GM04503 (cell line): ENCODE results near the gene SULT1C2.
"Not testable (repeated sequence)": the region's sequence is repeated elsewhere in the genome, so short reads cannot be mapped to it uniquely, and the experiment has no call there.

Experiments
- DNase-seq: peaks from one replicate; pipeline ENCODE4 v3.0.0-alpha.2; 2012; ENCODE audit warnings: low read depth

SULT1C2 gene

DNA sequence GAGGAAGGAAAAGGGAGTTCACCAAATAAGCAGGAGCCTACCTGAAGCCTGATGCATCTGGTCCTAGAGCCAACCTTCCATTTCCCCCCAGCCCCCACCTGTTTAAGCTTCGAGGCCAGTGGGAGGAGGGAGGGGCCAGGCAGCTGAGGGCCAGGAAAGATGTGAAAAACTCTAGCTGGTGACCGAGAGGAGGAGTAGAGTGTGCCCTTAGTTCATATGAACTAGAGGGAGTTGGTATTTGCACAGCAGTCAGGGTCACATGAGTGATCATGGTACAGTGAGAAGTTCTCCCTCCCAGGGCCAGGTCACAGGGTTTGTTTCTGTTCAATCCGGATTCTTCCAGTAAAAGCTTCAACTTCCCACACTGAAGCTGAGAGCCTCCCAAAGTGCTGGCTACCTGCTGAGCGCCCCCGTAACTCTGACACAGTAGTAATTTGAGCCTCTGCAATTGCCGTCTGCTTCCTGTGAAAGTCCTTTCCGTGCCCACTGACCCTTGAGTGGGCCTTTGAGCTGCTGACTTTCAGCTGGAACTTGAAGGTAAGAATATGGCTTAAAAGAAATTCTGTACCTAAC is at the start of gene SULT1C2:
SULT1C2 (plus strand) TSS at position 362 of the 573 bp plus-strand sequence. CDS start 4,773 bp downstream, outside the sequence.
- no peak for DNase-seq

DNA sequence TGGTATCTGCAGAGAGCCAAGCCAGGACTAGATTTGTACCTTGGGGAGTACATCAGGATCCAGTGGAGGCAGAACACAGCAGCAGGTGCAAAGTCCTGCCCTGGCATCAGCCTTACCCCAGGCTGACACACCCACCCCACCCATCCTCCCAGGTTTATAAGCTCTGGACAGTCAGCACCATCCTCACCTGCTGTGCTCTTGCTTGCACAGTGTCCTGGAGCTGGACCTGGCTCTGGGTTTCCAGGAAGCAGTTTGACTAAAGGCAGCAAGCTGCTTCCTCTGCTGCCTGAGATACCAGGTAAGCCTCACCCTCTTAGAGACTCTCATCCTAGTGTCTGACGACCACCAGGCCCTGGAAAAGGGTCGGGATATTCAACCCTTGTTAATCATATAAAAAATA is 48.9 kb upstream of the SULT1C2 start, which contains the start of gene SULT1C3:
SULT1C3 (plus strand) TSS at position 183 of the 400 bp plus-strand sequence. CDS start 7,227 bp downstream, outside the sequence.
- no peak for DNase-seq

DNA sequence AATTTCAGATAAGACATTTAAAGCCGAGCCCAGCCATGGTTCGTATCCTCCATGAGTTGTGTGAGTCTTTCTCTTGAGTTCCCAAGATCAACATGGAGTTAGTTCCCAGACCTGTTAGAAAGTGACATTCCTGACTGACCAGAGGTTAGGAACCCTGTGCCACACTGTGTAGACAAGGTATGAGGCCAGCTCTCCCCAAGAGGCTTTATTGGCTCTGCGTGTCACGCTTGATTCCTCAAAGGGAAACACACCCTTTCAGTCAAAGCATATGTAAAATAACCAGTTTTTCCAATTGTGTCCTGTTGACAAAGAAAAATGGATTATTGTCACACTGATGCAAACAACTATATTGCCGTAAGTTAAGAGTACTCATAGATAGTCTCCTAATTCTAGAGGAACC is 47.7 kb upstream of the SULT1C2 start:
- DNase-seq = no peak

DNA sequence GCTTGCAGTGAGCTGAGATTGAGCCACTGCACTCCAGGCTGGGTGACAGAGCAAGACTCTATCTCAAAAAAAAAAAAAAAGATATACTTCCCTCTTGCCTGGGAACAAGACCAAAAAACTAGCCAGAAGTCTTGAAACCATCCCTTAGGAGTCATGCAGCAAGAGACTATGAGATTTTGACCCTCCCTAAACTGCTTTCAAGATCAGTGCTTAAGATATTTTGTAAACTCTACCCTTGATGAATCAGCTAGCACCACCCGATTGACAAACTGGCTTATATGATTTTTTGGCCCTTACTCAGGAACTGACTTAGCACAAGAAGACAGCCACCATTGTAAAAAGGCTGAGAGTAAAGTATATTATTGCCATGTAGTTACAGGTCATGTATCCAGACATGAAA is 45.1 kb upstream of the SULT1C2 start:
- no peak for DNase-seq

DNA sequence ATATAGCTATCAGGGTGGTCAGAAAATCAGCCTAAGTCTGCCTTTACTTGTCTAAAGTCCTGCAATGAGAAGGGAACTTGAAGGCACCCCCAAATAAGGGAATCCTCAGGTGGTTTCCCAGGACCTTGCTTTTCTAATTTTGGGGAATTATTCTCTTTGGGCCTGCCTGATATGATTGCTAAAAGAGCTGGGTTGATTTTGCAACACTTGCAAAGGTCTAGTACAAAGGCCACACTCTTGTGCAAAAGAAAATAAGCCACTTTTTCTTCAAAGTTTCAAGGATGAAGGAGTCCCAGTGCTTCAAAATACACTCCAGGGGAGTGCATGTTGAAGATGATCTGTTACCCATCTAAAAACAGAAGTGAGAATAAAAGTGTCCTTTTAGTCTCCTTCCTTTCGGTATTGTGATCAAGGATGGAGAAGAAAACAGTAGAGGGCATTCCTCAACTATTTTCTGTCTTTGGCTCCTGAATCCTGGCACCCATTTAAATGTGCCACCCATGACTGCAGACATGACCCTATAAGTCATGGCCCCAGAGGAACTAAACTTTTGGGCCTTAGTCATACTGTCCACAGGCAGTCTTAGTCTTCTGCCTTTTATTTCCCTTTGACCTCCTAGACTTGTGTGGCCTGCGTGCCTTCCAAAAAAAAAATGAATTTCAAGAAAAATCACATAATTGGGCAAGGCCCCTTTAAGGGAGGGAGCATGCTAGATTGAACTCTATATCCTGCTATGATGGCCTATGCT is 43.9 kb upstream of the SULT1C2 start:
- no peak for DNase-seq

DNA sequence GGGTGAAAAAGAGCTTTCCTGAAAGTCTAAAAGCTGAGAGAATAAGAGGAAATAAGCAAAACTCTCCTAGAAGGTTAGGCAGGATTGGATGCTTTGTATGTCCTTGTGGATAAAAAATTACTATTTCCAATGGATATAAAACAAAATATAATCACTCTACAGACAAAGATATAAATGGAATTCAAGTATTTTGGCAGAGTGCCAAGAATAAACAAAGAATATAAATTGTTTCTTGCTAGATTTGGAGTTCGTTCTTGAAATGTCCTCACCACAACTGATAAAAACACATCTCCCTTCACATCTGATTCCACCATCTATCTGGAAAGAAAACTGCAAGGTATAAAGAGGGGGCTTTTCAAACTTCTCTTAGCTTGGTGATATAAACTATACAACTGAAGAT is 35.6 kb upstream of the SULT1C2 start:
- no peak for DNase-seq

DNA sequence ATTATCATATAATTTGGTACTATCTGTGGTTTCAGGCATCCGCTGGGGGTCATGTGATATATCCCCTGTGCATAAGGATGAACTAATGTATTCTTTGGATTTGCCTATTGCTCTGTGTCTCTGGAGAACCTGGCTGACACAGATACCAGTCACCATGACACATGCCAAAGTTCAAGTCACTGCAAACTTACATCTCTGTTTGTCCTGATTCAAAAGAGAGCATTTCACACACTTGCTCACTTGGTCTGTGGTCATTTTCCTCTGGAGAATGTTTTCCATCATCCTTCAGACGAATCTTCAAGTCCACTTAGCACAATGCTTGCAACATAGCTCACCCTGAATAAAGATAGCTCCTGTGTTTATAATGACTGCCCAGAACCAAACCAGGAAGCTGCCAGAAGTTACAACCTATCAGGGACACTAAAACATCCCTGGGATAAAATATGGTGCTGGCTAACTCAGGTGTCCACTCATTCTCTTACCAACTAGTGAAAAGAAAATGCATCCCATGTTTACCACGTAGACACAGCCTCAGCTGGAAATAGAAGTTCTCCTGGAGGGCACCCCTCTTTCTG is 30.9 kb upstream of the SULT1C2 start:
- DNase-seq = no peak

DNA sequence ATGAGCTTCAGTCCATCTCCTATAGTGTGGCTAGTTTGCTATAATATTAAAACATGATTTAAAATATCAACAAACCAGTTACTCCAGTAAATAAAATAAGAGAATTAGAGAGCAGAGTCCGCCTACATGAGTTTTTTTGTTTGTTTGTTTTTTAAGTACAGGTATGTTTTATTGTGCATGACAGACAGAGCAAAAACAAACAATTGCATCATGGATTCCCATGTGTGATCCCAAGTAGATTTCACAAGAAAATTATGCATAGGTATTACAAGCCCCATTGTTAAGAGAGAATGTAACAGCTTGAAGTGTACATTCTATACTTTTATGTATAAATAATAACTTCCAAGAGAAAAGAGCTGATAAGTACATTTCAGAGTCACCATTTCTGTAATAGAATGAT is 27.9 kb upstream of the SULT1C2 start:
- no peak for DNase-seq

DNA sequence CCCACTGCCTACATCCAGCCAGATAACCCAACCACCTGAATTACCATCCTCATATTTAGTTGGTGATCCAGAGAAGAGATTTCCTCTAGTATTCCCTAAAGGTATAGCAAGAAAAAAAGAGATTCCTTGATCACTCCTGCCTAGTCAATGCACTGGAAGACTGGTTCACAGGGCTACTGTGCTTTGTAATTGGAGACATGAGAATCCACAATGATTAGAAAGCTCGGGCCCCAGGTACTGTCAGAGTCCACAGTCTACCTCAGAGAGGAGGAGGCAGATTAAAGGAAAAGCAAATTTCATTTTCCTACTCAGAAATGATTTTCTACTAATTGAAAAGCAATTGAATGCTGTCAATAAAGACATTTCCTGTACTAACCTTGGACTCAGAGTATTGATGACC is 26.7 kb upstream of the SULT1C2 start:
- DNase-seq = no peak

DNA sequence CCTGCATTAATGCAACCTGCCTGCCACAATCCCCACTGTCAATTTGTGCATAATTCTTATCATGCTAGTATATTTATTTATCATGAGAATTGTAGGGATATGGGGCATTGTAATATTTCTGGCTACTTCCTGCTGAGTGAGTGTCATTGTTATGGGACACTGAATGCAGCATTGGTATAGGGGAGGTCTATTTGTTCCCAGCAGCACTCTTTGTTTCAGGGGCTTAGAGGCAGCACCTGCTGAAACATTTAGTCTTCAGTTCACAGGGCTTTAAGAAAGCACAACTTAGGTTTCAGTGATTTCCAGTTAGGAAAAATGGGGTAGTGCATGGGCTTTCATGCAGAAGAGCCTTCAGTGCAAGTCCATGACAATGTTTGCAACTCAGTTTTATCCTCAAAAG is 25.3 kb upstream of the SULT1C2 start:
- DNase-seq = no peak

DNA sequence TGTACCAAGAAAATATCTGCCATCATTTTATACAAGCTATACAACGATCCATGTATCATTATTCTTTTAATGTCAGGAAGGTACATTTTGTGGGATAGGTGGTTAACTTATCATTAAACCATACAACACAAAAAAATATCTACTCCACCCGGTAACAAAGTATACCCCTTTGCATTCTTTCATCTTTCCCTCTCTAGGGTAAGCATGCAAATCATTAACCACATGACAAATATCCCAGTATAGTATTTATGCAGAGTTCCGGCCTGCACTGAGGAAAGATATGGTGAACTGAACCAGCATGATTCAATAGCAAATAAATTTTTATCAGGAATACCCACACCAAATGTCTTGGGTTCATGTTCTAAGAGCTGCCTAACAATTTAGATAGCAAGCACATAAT is 22.5 kb upstream of the SULT1C2 start:
- no peak for DNase-seq

DNA sequence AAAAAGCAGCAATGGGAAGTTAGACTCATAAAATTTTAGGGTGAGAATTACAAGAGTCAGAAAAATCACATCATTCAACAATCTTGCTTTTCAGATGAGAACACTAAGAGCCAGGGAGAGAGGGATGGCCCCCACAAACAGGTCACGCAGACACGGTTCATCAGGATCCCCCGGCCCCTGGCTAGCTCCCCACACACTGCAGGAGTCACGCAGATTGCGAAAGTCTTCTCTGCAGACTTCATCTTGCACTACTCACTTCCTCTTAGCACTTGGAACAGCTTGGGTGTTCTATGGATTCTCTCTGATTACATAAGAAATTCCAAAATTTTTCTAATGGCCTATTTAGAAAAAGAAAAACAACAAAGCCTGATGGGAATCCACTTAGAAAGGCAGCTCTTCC is 21.6 kb upstream of the SULT1C2 start:
- no peak for DNase-seq

DNA sequence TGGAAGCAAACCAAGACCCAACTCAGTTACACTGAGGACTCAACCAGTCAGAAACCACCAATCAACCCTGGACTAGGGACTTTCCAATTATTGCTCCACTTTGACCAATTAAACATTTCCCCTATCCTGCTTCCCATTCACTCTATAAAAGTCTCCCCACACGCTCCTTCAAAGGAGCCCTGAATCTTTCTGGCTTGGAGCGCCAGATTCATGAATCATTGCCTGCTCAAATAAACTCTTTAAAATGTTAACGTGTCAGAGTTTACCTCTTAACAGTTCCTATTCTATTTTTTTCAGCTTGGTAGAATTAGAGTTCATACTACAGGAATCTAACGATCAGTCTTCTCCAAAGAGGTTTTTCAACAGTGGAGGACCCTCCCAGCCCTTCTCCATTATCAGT is 20.7 kb upstream of the SULT1C2 start:
- peak; percentile 53 for DNase-seq

DNA sequence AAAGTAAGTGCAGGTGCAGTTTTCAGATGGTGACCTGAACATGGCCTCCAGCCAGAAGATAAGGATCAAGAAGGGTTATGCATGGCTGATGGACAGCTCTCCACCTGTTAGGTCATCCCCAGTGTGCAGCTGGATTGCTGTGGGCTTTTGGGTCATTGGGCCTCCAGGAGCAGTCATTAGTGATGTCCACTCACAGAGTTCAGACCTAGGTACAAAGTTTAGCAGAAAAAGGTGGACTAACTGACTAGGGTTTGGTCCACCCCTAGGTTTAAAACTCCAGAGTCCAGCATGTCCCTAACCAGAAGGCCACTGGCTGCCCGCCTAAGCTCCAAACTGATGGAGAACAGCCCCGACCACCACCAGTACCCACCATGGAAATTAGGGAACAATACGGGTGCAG is 18.3 kb upstream of the SULT1C2 start:
- no peak for DNase-seq

DNA sequence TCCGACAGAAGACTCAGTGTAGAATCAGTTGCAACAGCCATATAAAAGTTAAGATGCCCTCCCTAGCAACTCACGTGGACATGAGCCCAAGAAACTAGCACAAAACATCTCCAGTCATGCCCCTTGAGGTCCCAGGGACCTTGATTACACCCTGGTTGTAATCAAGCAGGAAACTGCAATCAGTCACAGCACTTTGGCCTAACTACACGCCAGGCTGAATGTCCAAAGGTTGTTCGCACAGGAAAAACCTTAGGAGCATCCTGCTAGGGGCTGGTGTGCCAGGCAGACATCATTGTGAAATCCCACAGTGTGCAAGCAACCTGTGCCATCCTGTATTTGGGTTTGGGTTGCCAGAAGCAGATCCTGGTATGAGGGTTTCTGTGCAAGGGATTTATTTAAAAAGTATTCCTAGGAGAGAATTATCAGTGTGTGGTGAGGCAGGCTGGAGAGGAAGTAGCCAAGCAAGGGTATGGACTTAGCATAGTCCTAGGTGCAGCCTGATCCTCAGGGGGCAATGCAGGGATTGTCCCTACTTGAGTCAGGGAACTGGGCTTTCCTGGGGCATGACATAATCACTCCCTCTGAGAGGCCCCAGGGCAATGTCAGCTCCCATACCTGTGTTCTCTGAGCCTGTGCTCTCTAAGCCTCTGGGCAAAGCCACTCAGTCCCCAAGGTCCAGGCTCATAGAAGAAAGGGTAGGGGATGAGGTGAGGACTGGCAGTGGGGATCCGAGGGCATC is 17.8 kb upstream of the SULT1C2 start:
- no peak for DNase-seq

DNA sequence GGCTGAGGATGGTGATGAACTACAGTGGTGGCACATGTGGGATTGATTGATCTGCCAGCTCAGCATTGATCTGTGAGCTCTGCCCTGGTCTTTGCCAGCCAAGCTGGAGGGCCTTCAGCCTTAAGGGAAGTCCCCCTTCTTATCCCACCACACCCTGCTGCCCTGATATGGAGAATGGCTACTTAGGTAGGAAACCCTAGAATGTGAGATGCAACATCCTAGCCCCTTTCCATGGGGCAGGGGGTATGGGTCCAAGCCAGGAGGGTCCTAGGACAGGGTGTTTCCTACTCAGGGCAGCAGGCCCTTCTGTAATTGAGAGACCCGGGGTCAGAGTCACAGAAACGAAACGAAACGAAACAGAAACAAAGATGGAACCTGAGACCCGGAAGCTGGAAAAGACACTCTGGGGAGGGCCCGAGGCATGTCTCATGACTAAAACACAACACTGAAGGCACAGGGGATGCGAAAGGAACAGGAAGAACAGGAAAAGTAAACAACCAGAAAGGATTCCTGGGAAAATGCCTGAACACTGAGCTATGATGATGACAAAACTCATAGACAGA is 16.9 kb upstream of the SULT1C2 start:
- no peak for DNase-seq

DNA sequence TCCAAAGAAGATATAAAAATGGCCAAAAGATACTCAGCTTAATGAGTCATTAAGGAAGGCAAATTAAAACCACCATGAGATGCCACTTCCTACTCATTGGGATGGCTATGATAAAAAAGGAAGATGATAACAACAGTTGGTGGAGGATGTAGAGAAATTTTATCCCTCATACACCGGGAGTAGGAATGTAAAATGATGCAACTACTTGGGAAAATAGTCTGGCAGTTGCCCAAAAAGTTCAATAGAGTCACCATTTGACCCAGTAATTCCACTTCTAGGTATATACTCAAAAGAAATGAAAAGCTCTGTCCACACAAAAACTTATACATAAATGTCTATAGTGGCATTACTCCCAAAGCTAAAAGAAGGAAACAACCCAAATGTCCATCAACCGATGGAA is 10.1 kb upstream of the SULT1C2 start:
- no peak for DNase-seq

DNA sequence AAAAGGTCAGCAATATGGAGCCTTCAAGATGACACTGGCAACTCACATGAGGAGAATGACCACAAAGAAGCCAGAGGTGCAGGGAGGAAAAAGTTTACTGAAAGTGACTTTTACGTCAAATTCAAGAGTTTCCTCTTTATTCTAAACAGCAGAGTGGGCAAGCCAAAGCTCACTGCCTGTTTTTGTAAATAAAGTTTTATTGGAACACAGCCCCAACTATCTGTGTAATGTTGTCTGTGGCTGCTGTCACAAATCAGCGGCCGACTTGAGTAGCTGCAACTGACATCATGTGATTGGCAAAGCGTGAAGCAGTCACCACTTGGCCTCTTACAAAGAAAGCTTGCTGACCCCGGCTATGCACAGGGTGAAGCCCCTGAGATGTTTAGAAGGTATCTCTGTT is 9.2 kb upstream of the SULT1C2 start:
- DNase-seq = no peak

DNA sequence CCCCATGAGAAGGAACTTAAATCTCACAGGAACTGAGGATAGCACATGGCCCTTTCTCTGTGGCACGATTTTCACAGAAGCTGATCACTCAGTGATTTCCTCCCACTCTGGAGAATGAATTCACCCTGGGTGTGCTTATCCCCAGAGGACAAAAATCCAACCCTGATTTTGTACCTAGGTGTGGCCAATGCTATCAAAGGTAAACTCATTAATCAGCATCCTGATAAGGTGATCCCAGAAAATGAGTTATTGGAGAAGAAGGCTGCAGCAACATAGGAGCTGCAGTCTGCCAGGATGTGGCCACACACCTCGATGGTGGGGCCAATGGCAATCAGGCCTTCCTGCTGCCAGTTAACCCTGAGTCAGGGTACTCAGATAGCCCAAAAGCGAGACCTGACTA is 8.2 kb upstream of the SULT1C2 start:
- no peak for DNase-seq

DNA sequence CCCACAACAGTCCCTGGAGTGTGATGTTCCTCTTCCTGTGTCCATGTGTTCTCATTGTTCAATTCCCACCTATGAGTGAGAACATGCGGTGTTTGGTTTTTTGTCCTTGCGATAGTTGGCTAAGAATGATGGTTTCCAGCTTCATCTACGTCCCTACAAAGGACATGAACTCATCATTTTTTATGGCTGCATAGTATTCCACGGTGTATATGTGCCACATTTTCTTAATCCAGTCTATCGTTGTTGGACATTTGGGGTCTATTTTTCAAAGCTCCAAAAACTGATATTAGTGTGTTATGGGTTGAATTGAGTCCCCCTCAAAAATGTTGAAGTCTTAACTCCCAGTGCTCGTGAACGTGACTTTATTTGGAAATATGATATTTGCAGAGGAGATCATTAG is 4.1 kb upstream of the SULT1C2 start:
- not testable (repeated sequence) for DNase-seq

DNA sequence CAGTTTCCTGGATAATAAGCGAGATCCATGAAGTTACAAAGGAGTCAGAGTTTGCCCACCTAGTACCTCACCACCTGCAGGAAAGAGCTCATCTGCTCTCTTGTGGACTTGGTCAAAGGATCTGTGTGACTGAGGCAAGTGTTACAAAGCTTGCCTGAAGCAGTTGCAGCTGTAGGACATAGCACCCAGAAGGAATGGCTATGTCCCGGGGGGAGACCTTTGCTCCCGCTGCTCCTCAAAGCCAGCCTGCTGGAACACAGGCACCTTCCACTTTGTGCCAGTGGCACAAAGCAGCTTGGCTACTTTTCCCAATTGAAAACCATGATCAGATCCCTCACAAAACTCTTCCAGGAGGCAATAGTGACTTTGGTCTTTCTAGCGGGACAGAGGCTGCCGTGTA is 3.1 kb upstream of the SULT1C2 start:
- DNase-seq = no peak

DNA sequence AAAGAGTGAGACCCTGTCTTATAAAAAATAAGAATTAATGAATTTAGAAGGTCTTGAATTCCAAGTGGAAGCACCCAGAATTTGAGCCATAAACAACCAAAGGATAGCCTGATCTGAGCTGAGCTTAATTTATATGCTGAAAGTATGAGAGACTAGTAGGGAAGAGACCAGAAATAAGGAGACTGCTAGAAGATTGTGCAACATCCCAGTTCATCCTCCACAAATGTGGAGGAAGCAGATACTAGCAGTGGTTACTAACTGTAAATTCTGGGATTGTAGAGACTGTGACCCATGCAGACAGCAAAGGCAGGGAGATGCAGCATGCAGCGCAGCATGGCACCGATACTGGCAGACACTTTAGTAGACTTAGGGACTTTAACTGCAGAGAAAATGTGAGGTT is 1.5 kb upstream of the SULT1C2 start:
- DNase-seq = no peak

DNA sequence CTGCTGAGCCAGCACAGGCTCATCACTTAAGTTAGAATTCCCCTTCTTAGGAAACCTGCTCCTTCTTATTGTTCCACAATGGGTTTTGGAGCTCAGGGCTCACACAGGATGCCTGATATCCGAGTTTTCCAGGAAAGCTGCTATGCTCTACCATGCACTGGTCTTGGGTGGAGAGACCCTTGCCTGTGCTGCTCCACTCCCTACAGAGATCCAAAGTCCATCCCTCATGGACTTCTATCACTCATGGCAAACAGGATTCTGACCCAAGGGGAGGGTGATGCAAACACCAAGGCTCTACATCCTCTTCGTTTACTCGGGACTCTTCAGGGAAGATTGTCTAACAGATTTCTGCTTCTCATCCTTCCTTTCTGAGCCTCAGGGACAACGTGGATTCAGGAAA is 5.2 kb downstream of the SULT1C2 start:
- no peak for DNase-seq
